Muscle layer of colon (tissue), 2 donors: ENCODE data around the gene ABCA13.

ENCODE experiments used
- H3K27ac ChIP-seq: one replicate; pipeline ENCODE4 v1.7.0; 2013; ENCODE audit warnings: low read depth, mild to moderate bottlenecking, low read length, moderate library complexity
- H3K27me3 ChIP-seq, 2 donors: one replicate each; pipeline ENCODE4 v1.7.0; 2013; ENCODE audit warnings: low read length in 2 of 2, mild to moderate bottlenecking in 2 of 2; ENCODE audit not compliant: insufficient read depth in 2 of 2, control insufficient read depth in 1 of 2
- H3K36me3 ChIP-seq: one replicate; pipeline ENCODE4 v1.7.0; 2013; ENCODE audit warnings: mild to moderate bottlenecking, low read length; ENCODE audit not compliant: insufficient read depth
- H3K4me1 ChIP-seq: one replicate; pipeline ENCODE4 v1.7.0; 2013; ENCODE audit warnings: mild to moderate bottlenecking, low read length; ENCODE audit not compliant: insufficient read depth
- H3K4me3 ChIP-seq, 2 donors: one replicate each; pipeline ENCODE4 v1.7.0; 2013; ENCODE audit warnings: low read length in 2 of 2, low read depth in 1 of 2, mild to moderate bottlenecking in 1 of 2, moderate library complexity in 1 of 2
- H3K9ac ChIP-seq: one replicate; pipeline ENCODE4 v1.7.0; 2013; ENCODE audit warnings: low read length
- H3K9me3 ChIP-seq: one replicate; pipeline ENCODE4 v1.7.0; 2013; ENCODE audit warnings: mild to moderate bottlenecking, low read length
- donor health status: abdominal sarcoma.
- donor health status: Adenocarcinoma of cecum.

The ABCA13 gene

GRCh38 chr7:48537561-48537960, 366.3 kb downstream of the ABCA13 start:
- H3K4me3 ChIP-seq = no peak overlapping the region
- H3K9me3 ChIP-seq = no peaks in the 10 kb centered on the region
- H3K27ac ChIP-seq = no peak overlapping the region
- H3K27me3 ChIP-seq = no peaks in the 10 kb centered on the region
- no peaks in the 10 kb centered on the region for H3K4me1 ChIP-seq
- no peak overlapping the region for H3K9ac ChIP-seq
- H3K36me3 ChIP-seq = no peaks in the 10 kb centered on the region

GRCh38 chr7:48540746-48541145, 369.5 kb downstream of the ABCA13 start:
- Histone ChIP-seq H3K9me3 (no peaks in the 10 kb centered on the region), H3K4me3 (no peak overlapping the region), H3K4me1 (no peaks in the 10 kb centered on the region), H3K27ac (no peak overlapping the region), H3K27me3 (no peaks in the 10 kb centered on the region), H3K36me3 (no peaks in the 10 kb centered on the region), H3K9ac (no peak overlapping the region)

- H3K36me3 ChIP-seq = no peaks in the 10 kb centered on the region
- no peak overlapping the region for H3K27ac ChIP-seq
- no peak overlapping the region for H3K4me3 ChIP-seq
- H3K9me3 ChIP-seq = no peaks in the 10 kb centered on the region
- H3K4me1 ChIP-seq = no peaks in the 10 kb centered on the region
- no peaks in the 10 kb centered on the region for H3K27me3 ChIP-seq
- H3K9ac ChIP-seq = no peak overlapping the region
Measured at GRCh38 chr7:48548667-48549066, 377.4 kb downstream of the ABCA13 start.

- no peak overlapping the region for H3K4me3 ChIP-seq
- H3K27me3 ChIP-seq = no peaks in the 10 kb centered on the region
- H3K36me3 ChIP-seq = no peaks in the 10 kb centered on the region
- no peak overlapping the region for H3K9ac ChIP-seq
- no peaks in the 10 kb centered on the region for H3K4me1 ChIP-seq
- H3K27ac ChIP-seq = no peak overlapping the region
- no peaks in the 10 kb centered on the region for H3K9me3 ChIP-seq
Measured at GRCh38 chr7:48551652-48552051, 380.4 kb downstream of the ABCA13 start.

GRCh38 chr7:48563334-48563733, 392.1 kb downstream of the ABCA13 start:
- Histone ChIP-seq H3K4me1 (no peaks in the 10 kb centered on the region), H3K4me3 (no peak overlapping the region), H3K36me3 (no peaks in the 10 kb centered on the region), H3K27ac (no peak overlapping the region), H3K9ac (no peak overlapping the region), H3K9me3 (no peaks in the 10 kb centered on the region), H3K27me3 (no peaks in the 10 kb centered on the region)

- Histone ChIP-seq H3K27ac (no peak overlapping the region), H3K4me3 (no peak overlapping the region), H3K27me3 (no peaks in the 10 kb centered on the region), H3K4me1 (no peaks in the 10 kb centered on the region), H3K36me3 (no peaks in the 10 kb centered on the region), H3K9me3 (no peaks in the 10 kb centered on the region), H3K9ac (no peak overlapping the region)
Measured at GRCh38 chr7:48575516-48575915, 404.3 kb downstream of the ABCA13 start.

GRCh38 chr7:48587475-48587874, 416.2 kb downstream of the ABCA13 start:
- Histone ChIP-seq H3K36me3 (no peaks in the 10 kb centered on the region), H3K4me1 (no peaks in the 10 kb centered on the region), H3K4me3 (no peak overlapping the region), H3K27me3 (no peaks in the 10 kb centered on the region), H3K9ac (no peak overlapping the region), H3K9me3 (no peaks in the 10 kb centered on the region), H3K27ac (no peak overlapping the region)

- Histone ChIP-seq H3K27ac (no peak overlapping the region), H3K9me3 (no peaks in the 10 kb centered on the region), H3K4me3 (no peak overlapping the region), H3K9ac (no peak overlapping the region), H3K36me3 (no peaks in the 10 kb centered on the region), H3K4me1 (no peaks in the 10 kb centered on the region), H3K27me3 (no peaks in the 10 kb centered on the region)
Measured at GRCh38 chr7:48594349-48594748, 423.1 kb downstream of the ABCA13 start.

- H3K27ac ChIP-seq = no peak overlapping the region
- H3K36me3 ChIP-seq = no peaks in the 10 kb centered on the region
- H3K4me3 ChIP-seq = no peak overlapping the region
- H3K9ac ChIP-seq = no peak overlapping the region
- no peaks in the 10 kb centered on the region for H3K4me1 ChIP-seq
- no peaks in the 10 kb centered on the region for H3K9me3 ChIP-seq
- no peaks in the 10 kb centered on the region for H3K27me3 ChIP-seq
Measured at GRCh38 chr7:48595756-48596155, 424.5 kb downstream of the ABCA13 start.

- Histone ChIP-seq H3K4me1 (no peaks in the 10 kb centered on the region), H3K4me3 (no peak overlapping the region), H3K27ac (no peak overlapping the region), H3K36me3 (no peaks in the 10 kb centered on the region), H3K9ac (no peak overlapping the region), H3K9me3 (no peaks in the 10 kb centered on the region), H3K27me3 (no peaks in the 10 kb centered on the region)
Measured at GRCh38 chr7:48610705-48611104, 439.4 kb downstream of the ABCA13 start.

GRCh38 chr7:48611993-48612392, 440.7 kb downstream of the ABCA13 start:
- Histone ChIP-seq H3K9me3 (no peaks in the 10 kb centered on the region), H3K36me3 (no peaks in the 10 kb centered on the region), H3K4me3 (no peak overlapping the region), H3K4me1 (no peaks in the 10 kb centered on the region), H3K27me3 (no peaks in the 10 kb centered on the region), H3K27ac (no peak overlapping the region), H3K9ac (no peak overlapping the region)

GRCh38 chr7:48617508-48617907, 446.2 kb downstream of the ABCA13 start:
- no peaks in the 10 kb centered on the region for H3K36me3 ChIP-seq
- no peak overlapping the region for H3K9ac ChIP-seq
- no peaks in the 10 kb centered on the region for H3K9me3 ChIP-seq
- H3K4me3 ChIP-seq = no peak overlapping the region
- H3K27ac ChIP-seq = no peak overlapping the region
- H3K4me1 ChIP-seq = no peaks in the 10 kb centered on the region
- H3K27me3 ChIP-seq = no peaks in the 10 kb centered on the region
